ENCODE data around the gene TRPT1.

The TRPT1 gene

DNA sequence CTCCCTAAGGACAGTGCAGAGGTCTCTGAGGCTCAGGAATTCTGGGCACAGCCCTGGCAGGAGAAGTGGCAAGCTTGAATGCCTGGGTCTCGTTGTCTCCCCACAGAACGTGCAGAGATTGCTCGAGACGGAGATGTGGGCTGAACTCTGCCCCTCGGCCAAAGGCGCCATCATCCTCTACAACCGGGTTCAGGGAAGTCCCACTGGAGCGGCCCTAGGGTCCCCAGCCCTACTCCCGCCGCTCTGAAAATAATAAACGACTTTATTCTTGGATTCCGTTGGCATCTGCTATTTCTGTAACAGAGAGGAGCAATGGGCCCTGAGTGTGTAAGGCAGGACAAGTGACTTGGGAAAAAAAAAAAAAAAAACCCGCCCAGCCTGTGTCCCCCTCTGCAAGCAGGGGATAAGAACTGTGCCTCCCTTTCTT, 3.8 kb upstream of the TRPT1 start:
- H3K4me2 ChIP-seq (ENCODE audit: low read length) = peak overlapping the region; percentile 97
- H3K4me1 ChIP-seq (ENCODE audit: control insufficient read depth, low read length) = peaks cover 76% of the 10 kb centered on the region
- peaks cover 16% of the 10 kb centered on the region for H3K36me3 ChIP-seq (ENCODE audit: control insufficient read depth, low read length)
- no peaks in the 10 kb centered on the region for H3K27me3 ChIP-seq (ENCODE audit: control insufficient read depth, low read length)
- TF ChIP-seq EZH2phosphoT487 (IDR thresholded peaks at IDR 0.05; ENCODE audit: borderline replicate concordance, low read length) = no peak
- TF ChIP-seq, protein P1, sequence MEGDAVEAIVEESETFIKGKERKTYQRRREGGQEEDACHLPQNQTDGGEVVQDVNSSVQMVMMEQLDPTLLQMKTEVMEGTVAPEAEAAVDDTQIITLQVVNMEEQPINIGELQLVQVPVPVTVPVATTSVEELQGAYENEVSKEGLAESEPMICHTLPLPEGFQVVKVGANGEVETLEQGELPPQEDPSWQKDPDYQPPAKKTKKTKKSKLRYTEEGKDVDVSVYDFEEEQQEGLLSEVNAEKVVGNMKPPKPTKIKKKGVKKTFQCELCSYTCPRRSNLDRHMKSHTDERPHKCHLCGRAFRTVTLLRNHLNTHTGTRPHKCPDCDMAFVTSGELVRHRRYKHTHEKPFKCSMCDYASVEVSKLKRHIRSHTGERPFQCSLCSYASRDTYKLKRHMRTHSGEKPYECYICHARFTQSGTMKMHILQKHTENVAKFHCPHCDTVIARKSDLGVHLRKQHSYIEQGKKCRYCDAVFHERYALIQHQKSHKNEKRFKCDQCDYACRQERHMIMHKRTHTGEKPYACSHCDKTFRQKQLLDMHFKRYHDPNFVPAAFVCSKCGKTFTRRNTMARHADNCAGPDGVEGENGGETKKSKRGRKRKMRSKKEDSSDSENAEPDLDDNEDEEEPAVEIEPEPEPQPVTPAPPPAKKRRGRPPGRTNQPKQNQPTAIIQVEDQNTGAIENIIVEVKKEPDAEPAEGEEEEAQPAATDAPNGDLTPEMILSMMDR (IDR thresholded peaks at IDR 0.05; ENCODE audit: low read depth, low read length, poor library complexity, severe bottlenecking) = no peak
- H3K9me2 ChIP-seq (replicated peaks; ENCODE audit: control insufficient read depth, low read length) = no peaks in the 10 kb centered on the region
- H3K4me3 ChIP-seq (ENCODE audit: low read length) = peak overlapping the region; percentile 89
- H3F3A ChIP-seq (ENCODE audit: control insufficient read depth, insufficient read depth) = peaks cover 24% of the 10 kb centered on the region
- H3K79me2 ChIP-seq (ENCODE audit: control insufficient read depth, low read length) = peaks cover 46% of the 10 kb centered on the region
- H3K27ac ChIP-seq (ENCODE audit: low read depth, low read length) = peak overlapping the region; percentile 94
- H3K9me3 ChIP-seq (ENCODE audit: control insufficient read depth, insufficient read depth, low read length) = no peaks in the 10 kb centered on the region
- no peaks in the 10 kb centered on the region for H4K20me1 ChIP-seq (ENCODE audit: control insufficient read depth, insufficient read depth, low read depth, low read length)

- peak overlapping the region; percentile 89 for H3K4me3 ChIP-seq (ENCODE audit: low read length)
- peak overlapping the region; percentile 94 for H3K27ac ChIP-seq (ENCODE audit: low read depth, low read length)
- H3K9me3 ChIP-seq (ENCODE audit: control insufficient read depth, insufficient read depth, low read length) = no peaks in the 10 kb centered on the region
- no peaks in the 10 kb centered on the region for H4K20me1 ChIP-seq (ENCODE audit: control insufficient read depth, insufficient read depth, low read depth, low read length)
- H3F3A ChIP-seq (ENCODE audit: control insufficient read depth, insufficient read depth) = peaks cover 24% of the 10 kb centered on the region
- H3K79me2 ChIP-seq (ENCODE audit: control insufficient read depth, low read length) = peaks cover 46% of the 10 kb centered on the region
- H3K4me1 ChIP-seq (ENCODE audit: control insufficient read depth, low read length) = peaks cover 82% of the 10 kb centered on the region
- no peaks in the 10 kb centered on the region for H3K9me2 ChIP-seq (replicated peaks; ENCODE audit: control insufficient read depth, low read length)
- H3K36me3 ChIP-seq (ENCODE audit: control insufficient read depth, low read length) = peaks cover 22% of the 10 kb centered on the region
- peak overlapping the region; percentile 97 for H3K4me2 ChIP-seq (ENCODE audit: low read length)
- H3K27me3 ChIP-seq (ENCODE audit: control insufficient read depth, low read length) = no peaks in the 10 kb centered on the region
- TF ChIP-seq, protein P1 (IDR thresholded peaks at IDR 0.05; ENCODE audit: low read depth, low read length, poor library complexity, severe bottlenecking) = no peak
- no peak for TF ChIP-seq EZH2phosphoT487 (IDR thresholded peaks at IDR 0.05; ENCODE audit: borderline replicate concordance, low read length)
Observed at GRCh38 chr11:64229090-64229743, 3.2 kb upstream of the TRPT1 start.

DNA sequence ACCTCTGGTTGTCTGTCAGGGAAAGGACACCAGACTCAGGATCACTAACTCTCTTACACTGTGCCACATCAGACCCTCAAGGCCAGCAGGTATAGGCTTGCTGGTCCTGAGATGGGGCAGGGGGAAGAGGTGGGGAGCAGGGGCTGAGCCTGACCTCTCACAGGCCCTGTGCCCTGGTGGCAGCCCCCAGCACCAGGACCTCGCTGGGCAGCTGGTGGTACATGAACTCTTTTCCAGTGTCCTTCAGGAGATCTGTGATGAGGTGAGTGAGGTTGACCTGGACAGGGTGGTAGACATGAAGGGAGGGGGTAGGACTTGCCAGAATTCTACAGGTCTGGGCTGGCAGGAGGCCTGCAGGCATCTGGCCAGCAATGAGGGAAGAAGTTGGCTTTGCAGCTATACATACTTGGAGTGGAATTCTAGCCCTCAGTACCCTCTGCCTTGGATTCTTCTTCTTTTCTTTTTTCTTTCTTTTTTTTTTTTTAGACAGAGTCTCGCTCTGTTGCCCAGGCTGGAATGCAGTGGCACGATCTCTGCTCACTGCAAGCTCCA, 1.5 kb upstream of the TRPT1 start:
- Histone ChIP-seq H3K4me2 (ENCODE audit: low read length) (peak overlapping the region; percentile 99), H3K27ac (ENCODE audit: low read depth, low read length) (peak overlapping the region; percentile 82), H3K27me3 (ENCODE audit: control insufficient read depth, low read length) (no peaks in the 10 kb centered on the region), H3K36me3 (ENCODE audit: control insufficient read depth, low read length) (peaks cover 37% of the 10 kb centered on the region), H4K20me1 (ENCODE audit: control insufficient read depth, insufficient read depth, low read depth, low read length) (no peaks in the 10 kb centered on the region), H3F3A (ENCODE audit: control insufficient read depth, insufficient read depth) (peaks cover 23% of the 10 kb centered on the region), H3K9me2 (replicated peaks; ENCODE audit: control insufficient read depth, low read length) (no peaks in the 10 kb centered on the region), H3K4me3 (ENCODE audit: low read length) (peak overlapping the region; percentile 85), H3K9me3 (ENCODE audit: control insufficient read depth, insufficient read depth, low read length) (no peaks in the 10 kb centered on the region), H3K4me1 (ENCODE audit: control insufficient read depth, low read length) (peaks cover 73% of the 10 kb centered on the region), H3K79me2 (ENCODE audit: control insufficient read depth, low read length) (peaks cover 46% of the 10 kb centered on the region)
- TF ChIP-seq, protein P1 (IDR thresholded peaks at IDR 0.05; ENCODE audit: low read depth, low read length, poor library complexity, severe bottlenecking) = no peak
- no peak for TF ChIP-seq EZH2phosphoT487 (IDR thresholded peaks at IDR 0.05; ENCODE audit: borderline replicate concordance, low read length)
